ENCODE results near the gene ADM2. TPM values are rescaled to one million over a fixed set of nuclear protein-coding genes. Genes with fewer than 3 reads are reported as not detected.

The ADM2 gene
- total and polyA plus RNA-seq, 2 of the 13 experiments (the other 11 are each of a cell fraction or from before 2014, with no cell fraction given): 1.2 to 3.0 TPM

- peak; percentile 31; the same call in 1 of the 2 replicates for TF ChIP-seq ZBTB4 (CRISPR knock-in tag; IDR thresholded peaks at IDR 0.05; ENCODE audit: borderline replicate concordance)
- TF ChIP-seq ARNTL (CRISPR knock-in tag; IDR thresholded peaks at IDR 0.05): peak; percentile 100
- TF ChIP-seq NFE2 (CRISPR knock-in tag; IDR thresholded peaks at IDR 0.05): no peak
- peak; percentile 72; the same call in 1 of the 2 replicates for TF ChIP-seq TOPORS (CRISPR knock-in tag; IDR thresholded peaks at IDR 0.05)
- no peak for TF ChIP-seq ZNF776 (CRISPR knock-in tag; IDR thresholded peaks at IDR 0.05)
- no peak for TF ChIP-seq ARNT (IDR thresholded peaks at IDR 0.05)
- 0 out of 2 replicates have a peak, but pooled peaks have one; percentile 54 for TF ChIP-seq RXRA (CRISPR knock-in tag; IDR thresholded peaks at IDR 0.05)
- no peak; the same call in 1 of the 2 replicates for TF ChIP-seq DNMT3B (CRISPR knock-in tag; conservative IDR thresholded peaks at IDR 0.05)
- TF ChIP-seq NR3C1 (CRISPR knock-in tag; IDR thresholded peaks at IDR 0.05): no peak
- no peak for TF ChIP-seq STAG1 (CRISPR knock-in tag; IDR thresholded peaks at IDR 0.05)
- no peak for TF ChIP-seq HNRNPK (IDR thresholded peaks at IDR 0.05; ENCODE audit: low read depth, low read length, poor library complexity, severe bottlenecking)
- TF ChIP-seq KDM2A (CRISPR knock-in tag; IDR thresholded peaks at IDR 0.05; ENCODE audit: borderline replicate concordance, low read depth): peak; percentile 94
- peak; percentile 59 for TF ChIP-seq MXD3 (CRISPR knock-in tag; IDR thresholded peaks at IDR 0.05)
- TF ChIP-seq GATAD1 (CRISPR knock-in tag; IDR thresholded peaks at IDR 0.05): 0 out of 2 replicates have a peak, but pooled peaks have one; percentile 19
- TF ChIP-seq XBP1 (CRISPR knock-in tag; IDR thresholded peaks at IDR 0.05): no peak
- TF ChIP-seq AHR (CRISPR knock-in tag; IDR thresholded peaks at IDR 0.05): 0 out of 2 replicates have a peak, but pooled peaks have one; percentile 38
- peak; percentile 34 for TF ChIP-seq YY1 (IDR thresholded peaks at IDR 0.05; ENCODE audit: insufficient read depth, insufficient replicate concordance, low read depth, low read length)
- no peak for TF ChIP-seq PITX1 (CRISPR knock-in tag; IDR thresholded peaks at IDR 0.05)
- TF ChIP-seq SRF (IDR thresholded peaks at IDR 0.05; ENCODE audit: low read depth, low read length): no peak
- 0 out of 2 replicates have a peak, but pooled peaks have one; percentile 25 for TF ChIP-seq NFYC (CRISPR knock-in tag; IDR thresholded peaks at IDR 0.05)
- no peak for TF ChIP-seq DR1 (CRISPR knock-in tag; IDR thresholded peaks at IDR 0.05)
- peak; percentile 54 for TF ChIP-seq PAXIP1 (CRISPR knock-in tag; conservative IDR thresholded peaks at IDR 0.05)
- TF ChIP-seq STAT5B (CRISPR knock-in tag; IDR thresholded peaks at IDR 0.05): no peak
- no peak for TF ChIP-seq GTF3A (CRISPR knock-in tag; conservative IDR thresholded peaks at IDR 0.05)
These were observed 4.1 kb downstream of the ADM2 start (continued) for GRCh38 chr22:50485221-50486131.

Data from HepG2 (cell line).